Lower lobe of right lung (tissue), 2 donors: ENCODE measurements around the gene SAAL1. TPM values are rescaled to one million over a fixed set of nuclear protein-coding genes. Genes with fewer than 3 reads are reported as not detected.
"Not testable (repeated sequence)": the region's sequence is repeated elsewhere in the genome, so short reads cannot be mapped to it uniquely, and the experiment has no call there.

Experiments used
- ATAC-seq, 2 donors: fragments of 200-7000 bp; cut with Tn5 transposase; one replicate each; pipeline ENCODE4 v1.9.1; 2020 to 2022; ENCODE audit warnings: mild to moderate bottlenecking in 2 of 2, moderate library complexity in 2 of 2
- DNase-seq: peaks from one replicate; pipeline ENCODE4 v3.0.0-alpha.2; 2020
- H3K27ac ChIP-seq: fragments of 200-600 bp; one replicate; pipeline ENCODE4 v1.8.0; 2022
- H3K27me3 ChIP-seq: fragments of 200-600 bp; one replicate; pipeline ENCODE4 v1.8.0; 2022; ENCODE audit warnings: low read depth
- H3K36me3 ChIP-seq: fragments of 200-600 bp; one replicate; pipeline ENCODE4 v1.8.0; 2022; ENCODE audit warnings: mild to moderate bottlenecking
- H3K4me1 ChIP-seq: fragments of 200-600 bp; one replicate; pipeline ENCODE4 v1.8.0; 2022
- H3K4me3 ChIP-seq: fragments of 200-600 bp; one replicate; pipeline ENCODE4 v1.8.0; 2022; ENCODE audit warnings: mild to moderate bottlenecking
- H3K9me3 ChIP-seq: fragments of 200-600 bp; one replicate; pipeline ENCODE4 v1.8.0; 2022
- intact Hi-C: fragments of 100-400 bp; cut with DNase I; formaldehyde crosslinking; loops from one replicate; pipeline ENCODE4 v1.11.0; 2022
- total RNA-seq: library from RNA; stranded (reverse); fragmentation: NEBNext Ultra II Directional; extraction: Animal tissue kit (Norgen Biotek cat#: 25700); gene quantifications from one replicate; pipeline ENCODE4 v1.2.1, GENCODE V29; 2021
- TF ChIP-seq, protein P1 (sequence below): fragments of 200-600 bp; IDR thresholded peaks from one replicate; pipeline ENCODE4 v1.8.0; 2022; ENCODE audit warnings: antibody characterized with exemption, mild to moderate bottlenecking
- donor health status: DM: no; HTN: yes; CAD: no; lungs with severe emphysema.

The SAAL1 gene
- total RNA-seq, 1 donor from 2014 or later: 9.5 TPM

DNA sequence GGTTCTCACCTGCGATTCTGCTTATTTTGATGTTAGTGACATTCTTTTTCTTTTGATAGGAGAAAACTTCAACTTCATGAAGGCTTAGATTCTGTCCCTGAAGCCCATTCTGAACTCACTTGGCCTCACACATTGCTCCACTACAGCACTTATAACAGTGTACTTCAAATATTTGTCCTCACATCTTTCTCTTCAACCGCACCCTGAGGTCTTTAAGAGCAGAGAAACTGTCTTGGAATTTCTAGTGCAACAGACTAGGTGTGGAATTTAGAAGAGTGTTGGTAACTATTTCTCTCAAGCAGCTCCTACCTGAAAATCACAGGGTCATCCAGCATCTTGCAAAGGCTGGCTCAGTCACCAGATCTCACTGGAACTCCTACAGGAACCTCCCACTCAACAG lies 34.3 kb upstream of the SAAL1 start:
- no peak overlapping the region for H3K4me3 ChIP-seq
- H3K36me3 ChIP-seq: no peaks in the 10 kb centered on the region
- H3K27ac ChIP-seq: no peak overlapping the region
- DNase-seq (no peak), ATAC-seq (peak; percentile 74 to 76)
- intact Hi-C loops: no loop called here
- H3K27me3 ChIP-seq: peaks cover 6% of the 10 kb centered on the region
- H3K4me1 ChIP-seq: no peaks in the 10 kb centered on the region
- TF ChIP-seq, protein P1, sequence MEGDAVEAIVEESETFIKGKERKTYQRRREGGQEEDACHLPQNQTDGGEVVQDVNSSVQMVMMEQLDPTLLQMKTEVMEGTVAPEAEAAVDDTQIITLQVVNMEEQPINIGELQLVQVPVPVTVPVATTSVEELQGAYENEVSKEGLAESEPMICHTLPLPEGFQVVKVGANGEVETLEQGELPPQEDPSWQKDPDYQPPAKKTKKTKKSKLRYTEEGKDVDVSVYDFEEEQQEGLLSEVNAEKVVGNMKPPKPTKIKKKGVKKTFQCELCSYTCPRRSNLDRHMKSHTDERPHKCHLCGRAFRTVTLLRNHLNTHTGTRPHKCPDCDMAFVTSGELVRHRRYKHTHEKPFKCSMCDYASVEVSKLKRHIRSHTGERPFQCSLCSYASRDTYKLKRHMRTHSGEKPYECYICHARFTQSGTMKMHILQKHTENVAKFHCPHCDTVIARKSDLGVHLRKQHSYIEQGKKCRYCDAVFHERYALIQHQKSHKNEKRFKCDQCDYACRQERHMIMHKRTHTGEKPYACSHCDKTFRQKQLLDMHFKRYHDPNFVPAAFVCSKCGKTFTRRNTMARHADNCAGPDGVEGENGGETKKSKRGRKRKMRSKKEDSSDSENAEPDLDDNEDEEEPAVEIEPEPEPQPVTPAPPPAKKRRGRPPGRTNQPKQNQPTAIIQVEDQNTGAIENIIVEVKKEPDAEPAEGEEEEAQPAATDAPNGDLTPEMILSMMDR: no peak
- H3K9me3 ChIP-seq: no peaks in the 10 kb centered on the region

DNA sequence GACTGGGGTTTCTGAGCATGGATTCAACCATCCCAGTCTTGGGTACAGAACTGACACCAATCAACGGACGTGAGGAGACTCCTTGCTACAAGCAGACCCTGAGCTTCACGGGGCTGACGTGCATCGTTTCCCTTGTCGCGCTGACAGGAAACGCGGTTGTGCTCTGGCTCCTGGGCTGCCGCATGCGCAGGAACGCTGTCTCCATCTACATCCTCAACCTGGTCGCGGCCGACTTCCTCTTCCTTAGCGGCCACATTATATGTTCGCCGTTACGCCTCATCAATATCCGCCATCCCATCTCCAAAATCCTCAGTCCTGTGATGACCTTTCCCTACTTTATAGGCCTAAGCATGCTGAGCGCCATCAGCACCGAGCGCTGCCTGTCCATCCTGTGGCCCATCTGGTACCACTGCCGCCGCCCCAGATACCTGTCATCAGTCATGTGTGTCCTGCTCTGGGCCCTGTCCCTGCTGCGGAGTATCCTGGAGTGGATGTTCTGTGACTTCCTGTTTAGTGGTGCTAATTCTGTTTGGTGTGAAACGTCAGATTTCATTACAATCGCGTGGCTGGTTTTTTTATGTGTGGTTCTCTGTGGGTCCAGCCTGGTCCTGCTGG lies 31.4 kb upstream of the SAAL1 start:
- H3K36me3 ChIP-seq: no peaks in the 10 kb centered on the region
- no peak for DNase-seq
- no peaks in the 10 kb centered on the region for H3K9me3 ChIP-seq
- peaks cover 6% of the 10 kb centered on the region for H3K27me3 ChIP-seq
- no peak for ATAC-seq
- H3K27ac ChIP-seq: no peak overlapping the region
- TF ChIP-seq, protein P1: no peak
- no peaks in the 10 kb centered on the region for H3K4me1 ChIP-seq
- intact Hi-C loops: no loop called here
- H3K4me3 ChIP-seq: no peak overlapping the region

DNA sequence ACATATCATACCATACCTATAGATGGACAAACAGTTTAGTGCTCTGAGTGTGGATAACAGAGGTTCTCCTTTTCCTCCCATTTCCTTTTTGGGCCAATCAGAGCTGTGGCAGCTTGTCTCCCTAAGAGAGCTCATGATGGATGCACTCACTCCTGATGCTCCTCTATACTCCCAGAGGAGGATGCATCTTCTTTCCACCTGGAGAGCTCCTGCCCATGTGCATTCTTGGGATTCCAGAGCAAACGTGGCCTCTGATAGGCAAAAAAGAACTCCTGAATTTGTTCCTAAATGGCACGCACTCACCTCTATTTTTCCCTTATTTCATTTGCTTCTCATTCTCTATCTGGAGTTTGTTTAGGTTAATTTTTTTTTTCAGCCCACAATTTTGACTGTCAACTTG lies 29.4 kb upstream of the SAAL1 start:
- Histone ChIP-seq H3K36me3 (no peaks in the 10 kb centered on the region), H3K27me3 (no peaks in the 10 kb centered on the region), H3K4me1 (no peaks in the 10 kb centered on the region), H3K9me3 (no peaks in the 10 kb centered on the region), H3K4me3 (no peak overlapping the region), H3K27ac (no peak overlapping the region)
- ATAC-seq: no peak
- DNase-seq: no peak
- intact Hi-C loops: no loop called here
- TF ChIP-seq, protein P1: no peak

DNA sequence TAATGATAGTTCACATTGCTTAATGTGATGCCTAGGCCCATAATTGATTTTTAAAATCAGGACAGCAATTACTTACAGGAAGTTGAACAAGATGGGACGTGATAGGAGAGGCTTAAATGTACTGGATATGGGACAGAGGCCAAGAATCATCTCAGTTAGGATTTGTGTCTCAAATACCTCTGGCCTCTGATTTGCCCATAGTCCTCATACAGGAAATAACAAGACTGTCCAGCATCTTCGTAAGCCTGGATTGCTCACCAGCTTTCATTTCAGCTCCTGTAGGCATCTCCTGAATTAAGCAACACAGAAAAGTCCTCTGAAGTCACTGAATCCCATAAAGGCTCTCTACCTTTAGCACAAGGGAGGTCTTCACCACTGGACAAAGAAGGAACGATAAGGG lies 26.5 kb upstream of the SAAL1 start, which contains the start of gene MRGPRX3:
Gene MRGPRX3 (plus strand): TSS at position 231 of the 400 bp plus-strand sequence. CDS start 4,632 bp downstream, outside the sequence.
- TF ChIP-seq, protein P1: no peak
- ATAC-seq: no peak

DNA sequence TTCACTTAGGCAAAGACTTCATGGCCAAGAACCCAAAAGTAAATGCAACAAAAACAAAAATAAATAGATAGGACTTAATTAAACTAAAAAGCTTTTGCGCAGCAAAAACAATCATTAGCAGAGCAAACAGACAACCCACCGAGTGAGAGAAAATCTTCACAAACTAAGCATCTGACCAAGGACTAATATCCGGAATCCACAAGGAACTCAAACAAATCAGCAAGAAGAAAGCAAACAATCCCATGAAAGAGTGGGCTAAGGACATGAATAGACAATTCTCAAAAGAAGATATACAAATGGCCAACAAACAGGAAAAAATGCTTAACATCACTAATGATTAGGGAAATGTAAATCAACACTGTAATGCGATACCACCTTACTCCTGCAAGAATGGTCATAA lies 25.2 kb upstream of the SAAL1 start:
- H3K27ac ChIP-seq, H3K9me3 ChIP-seq, H3K27me3 ChIP-seq, ATAC-seq, intact Hi-C loops, DNase-seq, H3K36me3 ChIP-seq, H3K4me3 ChIP-seq, H3K4me1 ChIP-seq: not testable (repeated sequence)

More for the DNA sequence above, 26.5 kb upstream of the SAAL1 start, which contains the start of gene MRGPRX3:
- intact Hi-C loops: no loop called here
- no peaks in the 10 kb centered on the region for H3K4me1 ChIP-seq
- H3K9me3 ChIP-seq: no peaks in the 10 kb centered on the region
- peaks cover 8% of the 10 kb centered on the region for H3K27me3 ChIP-seq
- no peak within 1 kb of the TSS for H3K27ac ChIP-seq
- no peak for DNase-seq
- H3K4me3 ChIP-seq: no peak within 1 kb of the TSS
- no peaks in the 10 kb centered on the region for H3K36me3 ChIP-seq

DNA sequence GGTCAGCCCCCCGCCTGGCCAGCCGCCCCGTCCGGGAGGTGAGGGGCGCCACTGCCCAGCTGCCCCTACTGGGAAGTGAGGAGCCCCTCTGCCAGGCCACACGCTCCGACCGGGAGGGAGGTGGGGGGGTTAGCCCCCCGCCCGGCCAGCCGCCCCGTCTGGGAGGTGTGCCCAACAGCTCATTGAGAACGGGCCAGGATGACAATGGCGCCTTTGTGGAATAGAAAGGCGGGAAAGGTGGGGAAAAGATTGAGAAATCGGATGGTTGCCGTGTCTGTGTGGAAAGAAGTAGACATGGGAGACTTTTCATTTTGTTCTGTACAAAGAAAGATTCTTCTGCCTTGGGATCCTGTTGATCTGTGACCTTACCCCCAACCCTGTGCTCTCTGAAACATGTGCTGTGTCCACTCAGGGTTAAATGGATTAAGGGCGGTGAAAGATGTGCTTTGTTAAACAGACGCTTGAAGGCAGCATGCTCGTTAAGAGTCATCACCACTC lies 15.5 kb upstream of the SAAL1 start:
- ATAC-seq, H3K4me3 ChIP-seq, H3K9me3 ChIP-seq, H3K27me3 ChIP-seq, H3K27ac ChIP-seq, H3K4me1 ChIP-seq, DNase-seq, intact Hi-C loops, H3K36me3 ChIP-seq: not testable (repeated sequence)
